ENCODE results near the gene PAX3. TPM values are rescaled to one million over a fixed set of nuclear protein-coding genes. Genes with fewer than 3 reads are reported as not detected.

Gene PAX3
- total RNA-seq, 4 donors from 2014 or later: 2.7 to 7.0 (median 5.2) TPM

DNA sequence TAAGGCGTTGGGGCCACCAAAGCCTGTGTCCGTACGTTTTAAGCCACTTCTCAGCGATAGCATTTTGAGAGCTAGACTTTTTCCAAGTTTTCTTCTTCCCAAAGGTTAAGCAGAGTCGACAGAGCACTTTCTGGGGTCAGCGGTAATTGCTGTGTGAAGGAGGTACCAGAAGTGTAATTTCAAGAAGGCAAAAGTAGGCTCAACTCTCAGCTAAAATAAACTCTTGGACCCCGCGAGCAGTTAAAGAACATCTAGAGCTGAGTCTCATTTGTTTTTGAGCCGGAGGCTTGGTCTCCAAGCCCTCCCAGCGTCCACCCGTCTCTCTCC lies 1.9 kb upstream of the PAX3 start:
- WGBS, 2 donors: 9 to 12% methylated on average over 11 of the region's 11 CpGs
- DNase-seq (ENCODE audit: low spot score in 2 of 2): no peak
- no peak overlapping the region for H3K4me3 ChIP-seq (ENCODE audit: low read depth, poor library complexity, severe bottlenecking)
- intact Hi-C loops (cut with DNase I; ENCODE audit: low total_unique reads): no loop called here
- TF ChIP-seq CTCF (IDR thresholded peaks at IDR 0.05) (no peak), POLR2A (IDR thresholded peaks at IDR 0.05) (no peak)

DNA sequence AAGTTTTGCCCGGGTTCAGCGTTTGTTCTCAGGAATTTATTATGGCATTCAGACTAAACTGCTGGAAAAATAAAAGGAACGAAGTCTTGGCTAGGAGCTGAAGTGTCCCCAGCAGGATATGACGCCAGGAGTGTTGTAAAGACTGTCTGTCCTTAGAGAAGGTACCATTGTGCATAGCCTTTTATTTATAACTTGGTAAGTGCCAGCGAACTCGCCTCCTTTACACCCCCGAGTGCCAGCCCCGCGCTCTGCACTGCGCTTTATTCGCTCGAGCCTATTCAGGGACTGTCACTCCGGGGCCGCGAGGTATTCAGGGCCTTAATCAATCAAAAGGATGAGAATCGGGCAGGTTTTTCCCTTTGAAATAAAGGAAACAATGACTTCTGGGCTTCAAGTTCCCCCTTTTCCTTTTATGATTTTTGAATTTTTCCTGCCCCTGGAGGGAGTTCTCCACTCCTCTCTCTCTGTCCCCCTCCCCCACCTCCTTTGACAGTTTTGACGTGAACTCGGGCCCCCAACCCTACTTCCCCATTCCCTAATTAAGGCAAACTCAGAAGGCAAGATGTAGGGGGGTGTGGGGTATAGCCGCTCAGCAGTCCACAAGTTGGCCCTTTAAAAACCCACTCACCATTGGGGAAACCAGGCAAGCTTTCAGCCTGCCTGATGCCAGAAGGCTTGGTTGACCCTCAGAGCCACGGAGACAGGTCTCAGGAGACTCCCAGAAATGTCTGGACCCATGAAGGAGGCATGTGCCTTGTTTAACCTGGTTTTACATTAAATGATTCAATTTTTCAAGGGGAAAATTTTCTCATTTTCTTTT lies 1.3 kb upstream of the PAX3 start:
- 10 to 12% methylated on average over 20 of the region's 20 CpGs for WGBS, 2 donors
- TF ChIP-seq CTCF (IDR thresholded peaks at IDR 0.05): no peak
- TF ChIP-seq POLR2A (IDR thresholded peaks at IDR 0.05): no peak
- no peak overlapping the region for H3K4me3 ChIP-seq (ENCODE audit: low read depth, poor library complexity, severe bottlenecking)
- no peak for DNase-seq (ENCODE audit: low spot score in 2 of 2)
- intact Hi-C loops (cut with DNase I; ENCODE audit: low total_unique reads): no loop called here

GRCh38 chr2:222298001-222298310 lies 842 bp downstream of the PAX3 start:
- TF ChIP-seq POLR2A (IDR thresholded peaks at IDR 0.05): no peak
- no peak for TF ChIP-seq CTCF (IDR thresholded peaks at IDR 0.05)
- DNase-seq (ENCODE audit: low spot score in 2 of 2): no peak
- intact Hi-C loops (cut with DNase I; ENCODE audit: low total_unique reads): no loop called here
- 7 to 11% methylated on average over 16 of the region's 16 CpGs for WGBS, 2 donors
- H3K4me3 ChIP-seq (ENCODE audit: low read depth, poor library complexity, severe bottlenecking): peak overlapping the region; percentile 6

- intact Hi-C loops (cut with DNase I; ENCODE audit: low total_unique reads): no loop called here
- no peak overlapping the region for H3K4me3 ChIP-seq (ENCODE audit: low read depth, poor library complexity, severe bottlenecking)
- 22 to 38% methylated on average over 5 to 6 of the region's 6 CpGs for WGBS, 2 donors
- no peak for DNase-seq (ENCODE audit: low spot score in 2 of 2)
- TF ChIP-seq CTCF (IDR thresholded peaks at IDR 0.05) (no peak), POLR2A (IDR thresholded peaks at IDR 0.05) (no peak)
These were observed 1.2 kb downstream of the PAX3 start for GRCh38 chr2:222297600-222297935.

- DNase-seq (ENCODE audit: low spot score in 2 of 2): no peak
- intact Hi-C loops (cut with DNase I; ENCODE audit: low total_unique reads): no loop called here
- H3K4me3 ChIP-seq (ENCODE audit: low read depth, poor library complexity, severe bottlenecking): no peak overlapping the region
- 13 to 15% methylated on average over 33 to 35 of the region's 36 CpGs for WGBS, 2 donors
- TF ChIP-seq CTCF (IDR thresholded peaks at IDR 0.05): no peak
- TF ChIP-seq POLR2A (IDR thresholded peaks at IDR 0.05): no peak
These were observed 1.7 kb downstream of the PAX3 start for GRCh38 chr2:222296911-222297599.

Measured in lower leg skin (tissue), 4 donors.